Erythroblast (primary cell): ENCODE data around the gene PTPRT.

Experiments
- GATA1 ChIP-seq: IDR thresholded peaks from 2 replicates; pipeline ENCODE4 v1.6.1; 2011; ENCODE audit warnings: low read depth, mild to moderate bottlenecking, control low read depth, low read length, moderate library complexity
- POLR2A ChIP-seq: IDR thresholded peaks from 2 replicates; pipeline ENCODE4 v1.6.1; 2011; ENCODE audit warnings: mild to moderate bottlenecking, low read length

- TF ChIP-seq POLR2A (no peak), GATA1 (no peak)
Observed at GRCh38 chr20:43092386-43093088, 97.2 kb downstream of the PTPRT start.
